Peyer's patch (tissue), 4 donors: ENCODE measurements around the gene GMPPA.

Source experiments
- CTCF ChIP-seq, 6 experiments: fragments of 450-650 bp in 4 of 6; fragments of 200-600 bp in 2 of 6; sonication (generic) in 1 of 6; IDR thresholded peaks; one replicate each; pipeline ENCODE4 v1.5.1; 2017 to 2019; ENCODE audit warnings: antibody characterized with exemption in 6 of 6, mild to moderate bottlenecking in 3 of 6, moderate library complexity in 1 of 6
- POLR2A ChIP-seq, 2 donors: fragments of 450-650 bp; IDR thresholded peaks; one replicate each; pipeline ENCODE4 v1.5.1; 2017; ENCODE audit warnings: antibody characterized with exemption in 2 of 2, mild to moderate bottlenecking in 2 of 2, moderate library complexity in 2 of 2

GRCh38 chr2:219553168-219553417 lies 54.4 kb downstream of the GMPPA start:
- TF ChIP-seq POLR2A (IDR thresholded peaks at IDR 0.05) (no peak), CTCF (IDR thresholded peaks at IDR 0.05) (no peak)
